Stomach (tissue), 4 donors: ENCODE results near the gene HCAR1.
"Not testable (repeated sequence)": the region's sequence is repeated elsewhere in the genome, so short reads cannot be mapped to it uniquely, and the experiment has no call there.

ENCODE experiments used
- CTCF ChIP-seq, 7 experiments: fragments of 450-650 bp in 4 of 7; fragments of 200-600 bp in 3 of 7; sonication (generic) in 3 of 7; IDR thresholded peaks; one replicate each; pipeline ENCODE4 v1.5.1; 2016 to 2019; ENCODE audit warnings: antibody characterized with exemption in 7 of 7, control low read depth in 2 of 7, mild to moderate bottlenecking in 1 of 7
- POLR2A ChIP-seq, 4 donors: fragments of 450-650 bp; IDR thresholded peaks; one replicate each; pipeline ENCODE4 v1.6.1; 2016; ENCODE audit warnings: antibody characterized with exemption in 4 of 4, control low read depth in 2 of 4, mild to moderate bottlenecking in 1 of 4, moderate library complexity in 1 of 4
- POLR2AphosphoS5 ChIP-seq, 3 donors: sonication (generic); formaldehyde crosslinking; IDR thresholded peaks; one replicate each; pipeline ENCODE4 v1.6.1; 2016; ENCODE audit warnings: antibody characterized with exemption in 3 of 3

- TF ChIP-seq POLR2A, CTCF, POLR2AphosphoS5 (IDR thresholded peaks at IDR 0.05): not testable (repeated sequence)
Measured at GRCh38 chr12:122703841-122704240, 26.8 kb downstream of the HCAR1 start.
